Stimulated activated CD4-positive, alpha-beta T cell treated with anti-CD3 and anti-CD28 coated beads, Interleukin-2, amount 100 ng/mL, for 48 hours (primary cell): ENCODE results near the gene CTNNA3.
A peak's percentile ranks its signal among the peaks of the same experiment; 100 is the strongest.

Source experiments
- DNase-seq, 2 donors: peaks; one replicate each; pipeline ENCODE4 v3.0.0-alpha.2; 2020

Gene CTNNA3

DNA sequence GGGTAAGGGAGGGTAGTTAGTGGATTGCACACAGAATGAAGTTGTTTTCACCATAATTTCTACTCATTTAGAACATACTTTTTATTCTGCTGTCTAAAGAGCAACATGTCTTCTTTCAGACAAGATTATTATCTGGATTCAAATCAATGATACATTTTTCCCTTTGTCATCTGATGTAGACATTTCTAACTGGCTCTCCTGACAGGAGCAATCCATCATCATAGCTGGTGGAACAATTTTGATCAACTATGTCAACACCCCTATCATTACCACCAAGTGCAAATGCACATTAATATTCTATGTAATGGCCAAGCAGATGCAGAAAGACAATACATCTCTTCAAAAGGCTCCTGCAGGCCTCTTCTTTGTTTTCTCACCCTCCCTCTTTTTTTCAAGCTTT lies 1443.0 kb downstream of the CTNNA3 start:
- no peak for DNase-seq

DNA sequence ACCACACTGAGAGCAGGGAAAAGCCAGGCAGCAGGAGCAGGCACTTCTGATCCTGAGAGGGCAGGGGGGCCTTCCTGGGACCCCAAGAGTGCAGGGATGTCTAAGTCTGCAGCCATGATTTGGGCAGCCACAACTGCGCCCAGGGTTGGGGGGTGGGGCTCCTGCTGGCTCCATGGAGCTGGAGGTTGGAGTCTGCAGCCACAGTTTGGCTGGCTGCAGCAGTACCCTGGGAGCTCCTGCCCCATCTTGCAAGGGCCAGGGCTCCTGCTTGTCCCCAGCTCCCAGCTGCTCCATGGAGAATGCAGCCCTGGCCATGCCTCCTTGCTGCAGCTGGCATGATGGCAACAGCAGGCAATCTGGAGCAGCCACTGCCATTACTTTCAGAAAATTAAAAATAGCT lies 1449.8 kb downstream of the CTNNA3 start:
- no peak for DNase-seq

DNA sequence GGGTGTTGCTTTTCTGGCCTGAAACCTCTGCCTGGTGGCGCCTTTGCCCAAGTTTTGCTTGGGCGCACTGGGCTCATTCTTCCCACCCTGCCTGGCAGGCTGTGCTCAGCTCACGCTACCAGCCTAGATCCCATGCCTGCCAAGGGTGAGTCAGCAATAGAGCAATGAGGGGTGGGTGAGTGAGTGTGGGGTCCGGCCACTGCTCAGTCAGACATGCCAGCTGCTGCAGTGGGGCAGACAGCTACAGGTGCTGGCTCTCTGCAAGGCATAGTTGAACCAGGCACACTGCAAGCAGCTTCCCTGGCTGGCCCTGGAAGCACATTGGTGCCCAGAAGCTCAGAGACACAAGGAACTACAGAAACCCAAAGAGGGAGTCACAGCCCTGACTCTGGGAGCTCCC lies 1451.0 kb downstream of the CTNNA3 start:
- no peak for DNase-seq

DNA sequence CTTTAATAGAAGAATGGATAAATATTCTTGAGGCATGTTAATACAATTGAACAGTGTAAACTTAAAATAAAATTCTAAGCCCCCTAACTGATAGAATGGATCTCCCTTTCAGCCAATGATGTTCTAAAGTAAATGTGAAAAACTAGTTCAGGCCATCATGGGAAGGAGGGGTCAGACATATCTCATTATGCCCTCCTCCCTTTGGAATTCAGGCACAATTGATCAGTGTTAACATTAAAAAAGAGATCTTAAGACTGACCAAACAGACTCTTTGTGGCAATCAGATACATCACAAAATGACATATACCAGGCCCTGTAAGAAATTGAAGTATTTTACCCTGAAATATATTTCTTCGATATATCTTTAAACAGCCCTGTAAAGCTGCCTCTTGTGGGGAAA lies 1453.1 kb downstream of the CTNNA3 start:
- no peak for DNase-seq

DNA sequence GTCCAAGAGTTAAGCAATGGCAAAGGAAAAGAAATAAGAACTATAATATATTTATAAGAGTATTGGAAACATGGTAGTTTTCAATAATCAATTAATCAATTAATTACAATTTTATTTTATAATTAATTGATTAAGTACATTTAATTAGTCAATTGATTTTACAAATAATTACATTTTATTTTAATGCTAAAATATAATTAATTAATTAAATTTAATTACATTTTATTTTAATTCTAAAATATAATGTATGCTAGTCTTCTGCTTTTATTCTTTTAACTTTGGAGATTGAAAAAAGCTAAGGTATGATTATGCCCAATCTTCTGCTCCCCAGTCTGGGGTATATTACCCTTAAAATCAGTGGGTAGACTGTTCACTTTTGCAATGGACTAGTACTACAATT lies 1456.9 kb downstream of the CTNNA3 start:
- no peak for DNase-seq

DNA sequence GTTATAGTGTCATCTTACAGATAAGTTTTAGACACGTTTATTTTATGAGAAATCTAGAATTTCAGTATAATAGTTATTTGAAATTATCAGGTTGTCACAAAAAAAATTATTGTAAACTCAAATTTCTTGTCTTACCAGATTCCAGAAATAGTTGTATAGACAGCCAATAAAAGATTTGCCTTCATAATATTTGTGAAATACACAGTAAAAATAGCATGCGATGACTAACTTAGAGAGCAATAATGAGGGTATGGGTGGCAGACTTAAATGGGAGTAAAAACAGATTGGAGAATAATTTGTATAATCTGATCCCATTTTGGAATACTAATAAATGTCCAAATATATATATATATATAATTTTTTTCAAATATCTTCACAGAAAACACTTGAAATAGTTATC lies 1457.7 kb downstream of the CTNNA3 start:
- no peak for DNase-seq

DNA sequence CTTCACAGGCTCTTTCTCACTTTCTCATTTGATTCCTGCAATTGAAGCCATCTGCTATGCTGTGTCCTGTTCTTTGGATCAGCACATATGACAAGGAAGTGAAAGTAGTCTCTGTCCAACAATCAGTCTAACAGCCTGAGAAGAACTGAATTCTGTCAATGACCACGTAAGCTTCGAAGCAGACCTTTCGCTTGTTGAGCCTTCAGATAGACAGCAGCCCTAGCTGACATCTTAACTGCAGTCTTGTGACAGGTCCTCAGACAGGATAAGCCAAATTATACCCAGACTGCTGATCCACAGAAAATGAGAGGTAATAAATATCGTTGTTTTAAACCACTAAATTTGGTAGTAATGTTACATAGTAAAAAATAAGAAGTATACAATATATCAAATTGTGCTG lies 1461.1 kb downstream of the CTNNA3 start:
- no peak for DNase-seq

DNA sequence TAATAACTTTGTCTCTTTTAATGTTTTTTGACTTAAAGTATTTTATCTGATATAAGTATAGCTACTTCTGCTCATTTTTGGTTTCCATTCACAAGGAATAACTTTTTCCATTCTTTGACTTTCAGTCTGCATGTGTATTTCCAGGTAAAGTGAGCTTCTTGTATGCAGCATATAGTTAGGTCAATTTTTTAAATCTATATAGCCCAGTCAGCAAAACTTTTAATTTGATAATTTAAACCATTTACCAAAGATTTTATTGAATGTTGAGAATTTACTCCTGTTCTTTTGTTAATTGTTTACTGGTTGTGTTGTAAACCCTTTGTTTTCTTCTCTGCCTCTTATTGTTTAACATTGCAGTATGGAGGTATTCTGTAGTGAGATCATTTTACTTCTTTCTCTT lies 1467.1 kb downstream of the CTNNA3 start:
- no peak for DNase-seq

DNA sequence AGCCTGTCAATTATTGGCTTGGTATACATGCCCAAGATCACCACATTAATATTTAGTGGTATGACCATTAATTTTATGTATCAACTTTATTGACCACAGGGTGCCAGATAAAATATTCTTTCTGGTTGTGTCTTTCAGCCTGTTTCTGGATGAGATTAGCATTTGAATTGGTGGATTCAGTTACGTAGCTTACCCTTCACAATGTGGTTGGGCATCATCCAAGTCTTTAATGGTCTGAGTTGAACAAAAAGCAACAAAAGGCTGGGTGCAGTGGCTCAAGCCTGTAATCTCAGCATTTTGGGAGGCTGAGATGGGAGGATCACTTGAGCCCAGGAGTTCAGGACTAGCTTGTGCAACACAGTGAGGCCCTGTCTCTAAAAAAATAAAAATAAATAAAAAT lies 1472.3 kb downstream of the CTNNA3 start:
- DNase-seq, result no peak

DNA sequence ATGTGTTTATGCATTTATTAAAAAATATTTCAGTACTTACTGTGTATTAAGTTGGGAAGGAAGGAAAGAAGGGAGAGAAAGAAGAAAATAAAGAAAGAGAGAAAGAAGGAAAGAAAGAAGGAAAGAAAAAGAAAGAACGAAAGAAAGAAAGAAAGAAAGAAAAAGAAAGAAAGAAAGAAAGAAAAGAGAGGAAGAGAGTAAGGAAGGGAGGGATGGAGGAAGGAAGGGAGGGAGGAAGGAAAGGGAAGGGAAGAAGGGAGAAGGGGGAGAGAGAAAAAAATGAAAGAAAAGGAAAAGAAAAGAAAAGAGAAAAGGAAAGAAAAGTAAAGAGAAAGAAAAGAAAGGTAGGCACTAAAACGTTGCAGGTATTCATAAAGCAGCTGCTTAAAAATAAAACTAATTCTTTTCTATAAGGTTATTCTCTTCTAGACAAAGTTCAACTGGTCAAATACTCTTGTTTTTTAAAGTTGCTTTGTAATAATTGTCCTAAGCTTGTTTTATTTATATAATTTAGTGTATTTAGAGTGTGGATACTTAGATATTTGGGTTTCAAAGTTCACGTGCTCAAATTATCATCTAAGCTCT lies 1473.4 kb downstream of the CTNNA3 start:
- no peak for DNase-seq

DNA sequence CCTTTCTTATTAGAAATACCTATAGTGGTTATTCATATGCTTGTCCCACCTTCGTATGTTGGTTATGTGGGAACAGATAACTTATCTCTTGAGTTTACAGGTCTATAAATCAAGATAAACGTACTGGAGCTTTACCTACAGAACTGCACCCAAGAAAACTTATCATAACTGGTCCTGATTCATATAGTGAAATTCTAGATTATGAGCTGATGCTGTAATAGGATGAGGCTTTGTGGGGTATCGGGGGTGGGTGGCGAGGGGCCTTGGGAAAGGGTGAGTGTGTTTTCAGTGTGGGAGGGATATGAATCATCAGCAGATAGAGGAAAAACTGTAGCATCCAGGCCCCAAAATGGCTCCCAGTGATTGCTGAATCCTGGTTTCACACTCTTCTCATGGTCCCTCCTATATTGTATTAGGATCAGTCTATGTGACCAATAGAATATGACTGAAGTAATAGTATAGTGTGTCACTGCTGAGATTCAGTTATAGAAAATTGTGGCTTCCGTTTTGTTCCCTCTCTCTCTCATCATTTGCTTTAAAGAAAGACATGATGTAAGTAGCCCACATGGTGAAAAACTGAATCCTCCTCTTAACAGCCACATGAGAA lies 1476.9 kb downstream of the CTNNA3 start:
- DNase-seq, result no peak

DNA sequence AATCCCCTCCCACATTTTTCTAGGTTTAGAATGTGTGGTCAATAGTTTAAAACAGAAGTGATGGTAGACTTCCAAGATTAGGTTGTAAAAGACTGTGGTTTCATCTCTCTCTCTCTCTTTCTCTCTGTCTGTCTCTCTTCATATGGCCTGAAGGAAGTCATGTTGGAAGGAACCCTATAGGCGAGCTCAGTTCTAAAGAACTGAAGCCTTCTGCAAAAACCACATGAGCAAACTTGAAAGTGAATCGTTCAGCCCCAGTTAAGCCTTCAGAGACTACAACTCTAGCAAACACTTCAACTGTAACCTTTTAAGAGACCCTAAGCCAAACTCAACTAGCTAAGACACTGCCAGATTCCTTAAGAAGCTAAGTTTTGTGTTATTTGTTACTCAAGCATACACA lies 1477.7 kb downstream of the CTNNA3 start:
- DNase-seq, result no peak

DNA sequence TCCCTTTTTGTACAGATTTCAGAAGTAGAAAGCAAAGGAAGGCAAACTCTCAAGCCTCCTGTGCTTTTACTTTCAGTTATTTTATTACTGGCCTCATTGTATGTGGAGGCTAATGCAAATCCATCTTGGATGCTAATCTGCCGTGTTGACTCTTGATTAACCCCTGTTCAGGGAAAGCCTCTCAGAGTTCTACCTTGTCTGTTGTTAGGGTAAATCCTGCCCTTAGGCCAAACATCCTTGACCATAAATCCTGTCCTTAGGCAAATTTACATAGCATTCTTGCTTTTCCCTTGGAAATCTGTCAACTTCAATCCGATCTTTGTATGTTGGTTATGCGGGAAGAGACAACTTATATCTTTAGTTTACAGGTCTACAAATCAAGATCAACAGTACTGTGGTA lies 1480.1 kb downstream of the CTNNA3 start:
- DNase-seq, result no peak

DNA sequence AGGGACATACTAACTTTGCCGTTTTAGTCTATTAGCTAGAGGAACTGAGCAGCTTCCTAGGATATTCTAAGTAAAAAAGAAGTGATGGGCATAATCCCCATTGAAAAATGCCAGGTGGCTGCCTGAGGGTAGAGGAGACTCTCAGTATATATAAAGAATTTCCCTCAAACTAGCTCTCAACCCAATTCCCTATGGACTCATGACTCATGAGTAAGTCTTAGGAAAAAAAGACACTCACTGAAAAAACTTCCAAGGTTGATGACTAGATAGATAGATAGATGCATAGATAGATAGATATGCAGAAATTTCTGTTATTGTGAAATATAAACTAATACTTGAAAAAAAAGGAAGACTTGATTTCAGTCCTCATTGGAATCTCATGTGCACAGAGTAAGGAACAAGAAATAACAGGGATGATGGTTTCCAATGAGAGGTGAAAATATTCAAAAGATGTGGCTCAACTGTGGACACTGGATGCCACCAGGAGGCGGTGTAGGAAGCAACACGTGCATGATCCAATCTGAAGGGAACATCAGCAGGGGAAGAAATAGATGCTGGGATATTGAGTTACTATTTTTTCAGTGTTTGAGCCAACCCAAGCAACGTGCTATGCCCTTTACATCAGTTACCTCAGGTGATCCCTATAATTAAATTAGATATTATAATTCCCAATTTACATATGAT lies 1481.1 kb downstream of the CTNNA3 start:
- no peak for DNase-seq

DNA sequence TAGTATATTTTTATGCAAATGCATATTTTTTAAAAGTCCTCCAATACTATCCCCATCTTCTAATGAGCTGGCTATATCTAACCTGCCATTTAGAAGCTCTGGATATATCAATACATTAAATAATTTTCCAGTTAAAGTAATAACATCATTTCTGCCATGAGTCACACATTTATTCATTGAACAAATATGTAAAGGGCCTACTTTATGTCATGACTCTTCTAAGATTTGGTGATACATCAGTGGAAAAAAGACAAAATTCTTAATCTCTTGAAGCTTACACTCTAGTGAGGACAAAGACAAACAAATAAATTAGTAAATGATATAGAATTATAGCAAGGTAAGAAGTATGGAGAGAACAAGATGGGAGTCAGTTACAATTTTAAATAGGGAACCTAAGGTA lies 1487.0 kb downstream of the CTNNA3 start:
- DNase-seq, result no peak

DNA sequence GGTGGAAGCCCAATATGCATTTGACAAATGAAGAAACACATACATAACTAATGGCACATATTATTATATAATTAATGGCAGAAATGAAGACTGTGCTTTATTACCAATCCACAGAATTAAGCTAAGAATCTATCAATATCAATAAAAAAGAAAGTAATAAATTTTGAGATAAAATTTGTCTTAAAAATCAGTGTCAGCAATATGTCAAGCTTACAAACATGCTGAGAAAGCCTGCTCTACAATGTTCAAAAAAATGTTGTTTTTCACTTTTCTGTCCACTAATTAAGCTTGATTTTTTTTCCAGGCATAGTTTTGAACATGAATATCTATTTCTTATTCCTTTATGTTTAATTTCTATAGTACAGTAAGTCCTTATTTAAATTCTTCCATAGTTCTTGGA lies 1491.2 kb downstream of the CTNNA3 start:
- DNase-seq, result no peak

DNA sequence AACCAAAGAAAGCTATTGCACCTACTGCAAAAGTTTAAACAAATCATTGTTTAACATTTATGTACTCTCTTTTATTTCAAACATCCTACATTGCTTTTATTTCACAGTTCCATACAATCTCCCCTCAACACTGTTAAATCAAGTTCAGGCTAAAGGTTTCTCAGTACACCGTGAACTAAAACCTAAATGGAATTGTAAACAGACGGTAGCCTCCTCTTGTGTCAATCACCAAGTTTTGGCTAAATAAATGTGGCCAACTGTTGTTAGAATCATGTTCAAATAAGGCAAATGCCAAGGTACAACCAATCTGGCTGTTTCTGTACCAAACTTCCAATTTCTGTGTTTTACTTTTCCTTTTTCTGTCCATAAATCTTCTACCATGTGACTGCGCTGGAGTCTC lies 1493.9 kb downstream of the CTNNA3 start:
- DNase-seq, result no peak

DNA sequence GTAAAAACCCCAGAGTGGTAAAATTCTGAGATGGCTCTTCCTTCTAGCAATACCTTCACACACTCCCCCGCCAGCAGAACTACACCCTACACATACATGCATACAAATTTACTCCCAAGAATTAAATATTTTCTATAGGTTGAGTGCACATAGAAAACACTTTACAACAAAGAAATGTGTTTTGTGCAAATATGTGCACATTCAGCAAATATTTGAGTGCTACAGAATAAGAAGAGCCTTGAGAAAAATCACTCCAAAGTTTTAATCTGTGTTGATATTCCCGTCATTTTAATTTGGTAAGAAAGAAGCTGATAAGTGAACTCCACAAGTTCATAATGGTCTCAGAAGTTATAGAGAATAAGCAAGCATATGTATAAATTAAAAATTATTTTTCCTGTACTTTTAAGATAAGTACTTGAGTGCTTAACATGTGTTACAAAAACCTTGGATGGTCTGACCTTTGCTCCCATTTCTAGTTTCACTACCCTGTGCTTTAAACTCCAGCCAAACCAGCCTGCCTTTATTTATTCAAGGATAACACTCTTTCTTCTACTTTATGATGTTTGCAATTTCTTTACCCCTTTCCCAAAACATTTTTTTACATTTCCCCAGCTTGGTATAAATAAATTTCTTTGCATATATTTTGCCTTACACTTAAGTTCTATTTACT lies 1503.7 kb downstream of the CTNNA3 start:
- DNase-seq, result no peak

DNA sequence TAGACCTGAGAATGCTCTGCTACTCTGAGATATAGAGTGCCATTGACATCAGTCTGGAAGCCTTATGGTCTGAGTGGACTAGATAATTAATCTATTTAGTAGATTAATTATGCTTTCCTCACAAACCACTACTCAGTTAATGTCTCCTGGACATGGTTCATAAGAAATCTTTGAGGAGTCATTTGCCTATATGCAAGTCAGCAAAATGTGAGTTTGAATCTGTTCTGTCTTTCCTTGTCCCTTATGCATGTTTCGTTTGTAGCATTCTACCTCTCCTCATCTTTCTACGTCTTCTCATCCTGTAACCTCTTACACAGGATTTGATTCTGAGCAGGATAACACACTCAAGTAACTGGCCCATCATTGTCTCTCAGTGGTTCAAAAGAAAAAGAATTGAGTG lies 1505.6 kb downstream of the CTNNA3 start:
- no peak for DNase-seq

DNA sequence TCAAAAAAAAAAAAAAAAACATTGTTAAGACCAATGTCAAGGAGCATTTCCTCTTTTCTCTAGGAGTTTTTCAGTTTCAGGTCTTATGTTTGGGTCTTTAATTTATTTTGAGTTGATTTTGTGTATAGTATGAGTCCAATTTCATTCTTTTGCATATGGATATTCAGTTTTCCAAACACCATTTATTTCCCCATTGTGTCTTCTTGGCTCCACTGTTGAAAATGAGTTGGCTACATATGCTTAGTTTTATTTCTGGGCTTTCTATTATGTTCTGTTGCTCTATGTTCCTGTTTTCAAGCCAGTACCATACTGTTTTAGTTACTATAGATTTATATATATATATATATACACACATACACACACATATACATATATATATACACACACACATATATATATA lies 1506.7 kb downstream of the CTNNA3 start:
- DNase-seq, result no peak

DNA sequence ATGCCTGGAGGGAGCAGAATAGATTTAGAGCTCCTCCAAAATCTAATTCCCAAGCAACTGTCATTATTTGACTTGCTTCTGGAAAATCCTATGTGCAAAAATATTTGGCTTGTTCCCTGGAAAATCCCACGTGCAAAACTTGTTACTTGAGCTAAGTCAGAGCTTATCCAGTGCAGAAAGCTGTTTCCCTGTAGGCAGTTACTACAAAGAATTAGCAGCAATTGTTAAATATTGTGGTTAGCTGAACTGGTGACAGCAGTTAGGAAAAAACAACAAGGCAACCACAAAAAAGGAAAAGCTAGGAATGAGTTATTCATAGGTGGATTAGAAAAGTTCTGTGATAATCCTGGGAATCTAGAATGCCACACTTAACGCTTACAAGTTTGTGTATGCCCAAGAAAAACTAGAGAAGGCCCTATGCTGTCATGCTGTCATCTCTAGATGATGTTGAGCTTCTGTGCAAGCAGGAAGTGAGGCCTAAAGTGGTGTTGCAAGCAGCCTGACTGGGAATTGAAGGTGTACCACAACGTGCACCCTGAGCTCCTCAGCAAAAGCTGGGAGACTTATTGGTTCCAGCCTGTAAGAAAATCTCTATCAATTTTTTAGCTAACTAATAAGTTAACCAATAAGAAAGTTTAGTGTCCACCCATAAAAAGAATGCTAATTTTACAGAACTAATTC lies 1508.8 kb downstream of the CTNNA3 start:
- no peak for DNase-seq

DNA sequence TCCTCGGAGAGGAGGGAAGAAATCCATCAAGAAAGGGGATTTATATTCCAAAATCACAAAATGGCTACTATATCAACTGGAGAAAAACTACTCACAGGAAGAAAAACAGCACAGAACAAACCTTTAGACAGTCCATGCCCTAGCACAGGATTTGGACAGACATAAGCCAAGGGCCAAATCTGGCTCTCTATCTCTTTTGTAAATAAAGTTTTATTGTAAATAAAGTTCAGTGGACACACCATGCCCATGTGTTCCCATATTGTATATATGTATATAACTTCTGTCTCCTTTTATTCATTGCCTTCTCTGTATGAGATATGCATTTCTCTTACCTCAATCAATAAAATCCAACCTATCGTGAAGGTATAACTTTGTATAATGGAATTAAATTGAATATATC lies 1513.0 kb downstream of the CTNNA3 start:
- DNase-seq, result no peak

DNA sequence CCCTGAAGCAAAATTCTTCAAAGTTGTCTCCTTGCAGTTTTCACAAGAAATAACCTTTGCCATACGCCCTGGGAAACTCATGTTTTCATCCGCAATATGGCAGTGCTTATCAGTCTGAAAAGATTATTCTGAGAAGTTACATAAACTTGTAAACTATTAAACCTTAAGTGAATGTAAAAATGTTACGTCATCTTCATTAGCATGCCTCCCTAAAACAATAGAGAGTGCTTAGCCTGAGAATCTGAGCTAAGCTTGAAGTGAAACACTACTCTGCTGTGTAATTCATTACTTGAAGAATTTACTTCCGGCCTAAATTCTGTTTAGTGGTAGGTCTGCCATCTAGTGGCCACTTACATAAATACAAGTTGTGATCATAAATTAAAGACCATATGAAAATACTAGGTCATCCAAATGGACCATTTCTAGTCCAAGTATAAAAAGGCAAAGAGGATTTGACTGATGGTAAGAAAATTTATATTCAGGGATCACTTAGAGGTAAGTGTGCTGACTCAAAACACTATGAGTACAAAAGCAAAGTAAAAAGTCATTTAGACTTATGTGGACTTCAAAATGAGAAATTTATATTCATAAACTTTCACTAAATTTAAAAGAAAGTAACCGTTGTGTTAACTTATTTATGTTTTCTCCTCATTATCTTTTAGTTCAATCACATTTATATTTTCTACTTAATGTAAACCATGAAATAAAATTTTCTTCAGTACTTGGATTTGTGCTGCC lies 1515.2 kb downstream of the CTNNA3 start:
- DNase-seq, result peak; percentile 2 to 19
